Nephron progenitor cell (in vitro differentiated cells): ENCODE data around the gene CFD.
"Not testable (repeated sequence)": the region's sequence is repeated elsewhere in the genome, so short reads cannot be mapped to it uniquely, and the experiment has no call there.

Source experiments
- DNase-seq: peaks from one replicate; pipeline ENCODE4 v3.0.0; 2021
- H3K27ac Mint-ChIP-seq: 2 replicates; pipeline ENCODE4 v1.8.0; 2021; ENCODE audit warnings: mild to moderate bottlenecking, moderate library complexity, mixed read lengths
- H3K27me3 Mint-ChIP-seq: 2 replicates; pipeline ENCODE4 v1.8.0; 2021; ENCODE audit warnings: mild to moderate bottlenecking, low read depth, mixed read lengths; ENCODE audit not compliant: poor library complexity
- H3K36me3 Mint-ChIP-seq: 2 replicates; pipeline ENCODE4 v1.8.0; 2021; ENCODE audit warnings: low read depth, mixed read lengths
- H3K4me1 Mint-ChIP-seq: 2 replicates; pipeline ENCODE4 v1.8.0; 2021; ENCODE audit warnings: mixed read lengths
- H3K4me3 Mint-ChIP-seq: 2 replicates; pipeline ENCODE4 v1.8.0; 2021; ENCODE audit warnings: mild to moderate bottlenecking, moderate library complexity, mixed read lengths
- H3K9me3 Mint-ChIP-seq: 2 replicates; pipeline ENCODE4 v1.8.0; 2021; ENCODE audit warnings: mild to moderate bottlenecking, moderate library complexity, mixed read lengths
- TF ChIP-seq, protein P1 (sequence below): fragments of 200-600 bp; sonication (generic); IDR thresholded peaks from 2 replicates; pipeline ENCODE4 v1.5.0; 2021; ENCODE audit warnings: antibody characterized with exemption

CFD gene

DNA sequence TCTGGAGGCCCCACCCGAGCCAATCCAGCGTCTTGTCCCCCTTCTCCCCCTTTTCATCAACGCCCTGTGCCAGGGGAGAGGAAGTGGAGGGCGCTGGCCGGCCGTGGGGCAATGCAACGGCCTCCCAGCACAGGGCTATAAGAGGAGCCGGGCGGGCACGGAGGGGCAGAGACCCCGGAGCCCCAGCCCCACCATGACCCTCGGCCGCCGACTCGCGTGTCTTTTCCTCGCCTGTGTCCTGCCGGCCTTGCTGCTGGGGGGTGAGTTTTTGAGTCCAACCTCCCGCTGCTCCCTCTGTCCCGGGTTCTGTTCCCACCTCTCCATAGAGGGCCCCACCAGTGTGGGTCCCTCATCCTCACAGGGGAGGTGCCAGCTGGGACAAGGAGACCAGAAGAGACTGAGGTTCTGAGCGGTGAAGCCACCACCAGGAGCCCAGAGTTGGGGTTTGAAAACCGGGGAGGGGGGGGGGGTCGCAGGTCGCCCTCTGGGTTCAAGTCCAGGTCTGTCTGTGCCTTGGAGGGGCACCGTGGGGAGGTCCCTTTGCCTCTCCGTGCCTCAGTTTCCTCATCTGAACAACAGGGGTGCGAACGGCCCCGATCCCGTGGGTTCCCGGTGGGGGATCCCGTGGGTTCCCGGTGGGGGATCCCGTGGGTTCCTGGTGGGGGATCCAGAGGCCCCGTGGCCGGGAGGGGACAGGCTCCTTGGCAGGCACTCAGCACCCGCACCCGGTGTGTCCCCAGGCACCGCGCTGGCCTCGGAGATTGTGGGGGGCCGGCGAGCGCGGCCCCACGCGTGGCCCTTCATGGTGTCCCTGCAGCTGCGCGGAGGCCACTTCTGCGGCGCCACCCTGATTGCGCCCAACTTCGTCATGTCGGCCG, 7.1 kb upstream of the CFD start, which contains the start of gene ELANE:
Gene ELANE, plus strand, starts transcription at position 168 of the 878 bp plus-strand sequence. Its CDS starts 26 bp downstream, at position 194.
- Mint-ChIP-seq H3K27me3 (peaks cover 23% of the 10 kb centered on the region), H3K9me3 (no peaks in the 10 kb centered on the region), H3K27ac (no peak within 1 kb of the TSS), H3K4me3 (no peak within 1 kb of the TSS), H3K36me3 (no peaks in the 10 kb centered on the region), H3K4me1 (peaks cover 11% of the 10 kb centered on the region)
- TF ChIP-seq, protein P1, sequence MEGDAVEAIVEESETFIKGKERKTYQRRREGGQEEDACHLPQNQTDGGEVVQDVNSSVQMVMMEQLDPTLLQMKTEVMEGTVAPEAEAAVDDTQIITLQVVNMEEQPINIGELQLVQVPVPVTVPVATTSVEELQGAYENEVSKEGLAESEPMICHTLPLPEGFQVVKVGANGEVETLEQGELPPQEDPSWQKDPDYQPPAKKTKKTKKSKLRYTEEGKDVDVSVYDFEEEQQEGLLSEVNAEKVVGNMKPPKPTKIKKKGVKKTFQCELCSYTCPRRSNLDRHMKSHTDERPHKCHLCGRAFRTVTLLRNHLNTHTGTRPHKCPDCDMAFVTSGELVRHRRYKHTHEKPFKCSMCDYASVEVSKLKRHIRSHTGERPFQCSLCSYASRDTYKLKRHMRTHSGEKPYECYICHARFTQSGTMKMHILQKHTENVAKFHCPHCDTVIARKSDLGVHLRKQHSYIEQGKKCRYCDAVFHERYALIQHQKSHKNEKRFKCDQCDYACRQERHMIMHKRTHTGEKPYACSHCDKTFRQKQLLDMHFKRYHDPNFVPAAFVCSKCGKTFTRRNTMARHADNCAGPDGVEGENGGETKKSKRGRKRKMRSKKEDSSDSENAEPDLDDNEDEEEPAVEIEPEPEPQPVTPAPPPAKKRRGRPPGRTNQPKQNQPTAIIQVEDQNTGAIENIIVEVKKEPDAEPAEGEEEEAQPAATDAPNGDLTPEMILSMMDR, result no peak
- DNase-seq, result no peak

GRCh38 chr19:853014-853585, 6.4 kb upstream of the CFD start:
- Mint-ChIP-seq H3K9me3 (no peaks in the 10 kb centered on the region), H3K4me1 (peaks cover 4% of the 10 kb centered on the region), H3K27me3 (peaks cover 23% of the 10 kb centered on the region), H3K4me3 (no peak overlapping the region), H3K27ac (no peak overlapping the region), H3K36me3 (no peaks in the 10 kb centered on the region)
- DNase-seq, result no peak
- TF ChIP-seq, protein P1, result no peak

DNA sequence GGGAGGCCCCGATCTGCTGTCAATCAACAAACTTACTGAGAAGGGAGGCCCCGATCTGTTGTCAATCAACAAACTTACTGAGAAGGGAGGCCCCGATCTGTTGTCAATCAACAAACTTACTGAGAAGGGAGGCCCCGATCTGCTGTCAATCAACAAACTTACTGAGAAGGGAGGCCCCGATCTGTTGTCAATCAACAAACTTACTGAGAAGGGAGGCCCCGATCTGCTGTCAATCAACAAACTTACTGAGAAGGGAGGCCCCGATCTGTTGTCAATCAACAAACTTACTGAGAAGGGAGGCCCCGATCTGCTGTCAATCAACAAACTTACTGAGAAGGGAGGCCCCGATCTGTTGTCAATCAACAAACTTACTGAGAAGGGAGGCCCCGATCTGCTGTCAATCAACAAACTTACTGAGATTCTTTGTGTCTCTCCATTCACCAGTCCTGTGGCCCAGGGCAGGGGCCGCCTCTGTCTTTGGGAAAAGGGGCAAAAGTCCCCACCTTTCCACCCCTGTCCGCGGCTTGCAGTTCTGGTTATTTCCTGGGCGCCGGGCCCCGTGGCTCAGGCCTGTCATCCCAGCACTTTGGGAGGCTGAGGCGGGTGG, 5.7 kb upstream of the CFD start:
- peaks cover 26% of the 10 kb centered on the region for H3K27me3 Mint-ChIP-seq
- not testable (repeated sequence) for H3K36me3 Mint-ChIP-seq, H3K4me1 Mint-ChIP-seq, H3K4me3 Mint-ChIP-seq, H3K27ac Mint-ChIP-seq, DNase-seq, H3K9me3 Mint-ChIP-seq

- Mint-ChIP-seq H3K27ac (no peak overlapping the region), H3K9me3 (no peaks in the 10 kb centered on the region), H3K36me3 (no peaks in the 10 kb centered on the region), H3K4me3 (no peak overlapping the region), H3K4me1 (no peaks in the 10 kb centered on the region), H3K27me3 (peaks cover 19% of the 10 kb centered on the region)
- no peak for DNase-seq
- TF ChIP-seq, protein P1, result no peak
Observed at GRCh38 chr19:854549-854948, 4.9 kb upstream of the CFD start.

DNA sequence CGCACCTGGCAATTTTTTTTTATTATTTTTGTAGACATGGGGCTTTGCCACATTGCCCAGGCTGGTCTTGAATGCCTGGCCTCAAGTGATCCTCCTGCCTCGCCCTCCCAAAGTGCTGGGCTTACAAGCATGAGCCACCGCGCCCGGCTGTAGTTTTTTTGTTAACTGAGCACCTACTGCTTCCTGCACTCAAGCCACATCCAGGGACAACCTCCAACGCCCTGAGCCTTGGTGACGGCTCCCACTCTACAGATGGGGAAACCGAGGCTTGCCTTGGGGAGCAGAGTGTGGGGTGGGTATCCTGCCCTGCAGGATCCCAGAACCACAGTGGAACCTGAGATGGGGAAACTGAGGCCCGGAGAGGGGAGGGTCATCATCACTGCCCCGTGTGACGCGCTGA, 4.3 kb upstream of the CFD start:
- Mint-ChIP-seq H3K36me3 (no peaks in the 10 kb centered on the region), H3K9me3 (no peaks in the 10 kb centered on the region), H3K4me3 (no peak overlapping the region), H3K27me3 (peaks cover 22% of the 10 kb centered on the region), H3K27ac (no peak overlapping the region), H3K4me1 (no peaks in the 10 kb centered on the region)
- TF ChIP-seq, protein P1, result no peak
- DNase-seq, result no peak

DNA sequence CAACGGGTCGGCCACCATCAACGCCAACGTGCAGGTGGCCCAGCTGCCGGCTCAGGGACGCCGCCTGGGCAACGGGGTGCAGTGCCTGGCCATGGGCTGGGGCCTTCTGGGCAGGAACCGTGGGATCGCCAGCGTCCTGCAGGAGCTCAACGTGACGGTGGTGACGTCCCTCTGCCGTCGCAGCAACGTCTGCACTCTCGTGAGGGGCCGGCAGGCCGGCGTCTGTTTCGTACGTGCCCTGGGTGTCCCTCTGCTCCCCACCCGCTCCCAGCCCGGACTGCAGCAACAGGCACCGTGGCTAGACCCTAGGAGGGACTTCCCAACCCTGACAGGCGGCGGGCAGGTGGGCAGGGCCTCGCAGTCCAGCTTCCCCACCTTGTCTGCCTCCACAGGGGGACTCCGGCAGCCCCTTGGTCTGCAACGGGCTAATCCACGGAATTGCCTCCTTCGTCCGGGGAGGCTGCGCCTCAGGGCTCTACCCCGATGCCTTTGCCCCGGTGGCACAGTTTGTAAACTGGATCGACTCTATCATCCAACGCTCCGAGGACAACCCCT, 3.8 kb upstream of the CFD start:
- Mint-ChIP-seq H3K27ac (no peak overlapping the region), H3K9me3 (no peaks in the 10 kb centered on the region), H3K4me1 (no peaks in the 10 kb centered on the region), H3K27me3 (peaks cover 23% of the 10 kb centered on the region), H3K36me3 (no peaks in the 10 kb centered on the region), H3K4me3 (no peak overlapping the region)
- TF ChIP-seq, protein P1, result no peak
- DNase-seq, result no peak
